Measurements from ENCODE around the gene ERP29. TPM values are rescaled to one million over a fixed set of nuclear protein-coding genes. Genes with fewer than 3 reads are reported as not detected.

Gene ERP29
- total RNA-seq, 4 donors from 2014 or later: 39.8 to 62.7 (median 49.1) TPM

GRCh38 chr12:112011685-112012084 is 1.5 kb upstream of the ERP29 start:
- peaks cover 3 to 26% (median 7%) of the 10 kb centered on the region in 4 donors for H3K4me1 ChIP-seq
- DNase-seq: no peak
- no peak for TF ChIP-seq POLR2A (IDR thresholded peaks at IDR 0.05)
- TF ChIP-seq, protein P1, sequence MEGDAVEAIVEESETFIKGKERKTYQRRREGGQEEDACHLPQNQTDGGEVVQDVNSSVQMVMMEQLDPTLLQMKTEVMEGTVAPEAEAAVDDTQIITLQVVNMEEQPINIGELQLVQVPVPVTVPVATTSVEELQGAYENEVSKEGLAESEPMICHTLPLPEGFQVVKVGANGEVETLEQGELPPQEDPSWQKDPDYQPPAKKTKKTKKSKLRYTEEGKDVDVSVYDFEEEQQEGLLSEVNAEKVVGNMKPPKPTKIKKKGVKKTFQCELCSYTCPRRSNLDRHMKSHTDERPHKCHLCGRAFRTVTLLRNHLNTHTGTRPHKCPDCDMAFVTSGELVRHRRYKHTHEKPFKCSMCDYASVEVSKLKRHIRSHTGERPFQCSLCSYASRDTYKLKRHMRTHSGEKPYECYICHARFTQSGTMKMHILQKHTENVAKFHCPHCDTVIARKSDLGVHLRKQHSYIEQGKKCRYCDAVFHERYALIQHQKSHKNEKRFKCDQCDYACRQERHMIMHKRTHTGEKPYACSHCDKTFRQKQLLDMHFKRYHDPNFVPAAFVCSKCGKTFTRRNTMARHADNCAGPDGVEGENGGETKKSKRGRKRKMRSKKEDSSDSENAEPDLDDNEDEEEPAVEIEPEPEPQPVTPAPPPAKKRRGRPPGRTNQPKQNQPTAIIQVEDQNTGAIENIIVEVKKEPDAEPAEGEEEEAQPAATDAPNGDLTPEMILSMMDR (IDR thresholded peaks at IDR 0.05): no peak
- peak overlapping the region; percentile 92 to 96 (median 95) for H3K27ac ChIP-seq
- peak overlapping the region; percentile 63 to 96 (median 83) for H3K4me3 ChIP-seq
- no peaks in the 10 kb centered on the region for H3K27me3 ChIP-seq
- H3K9me3 ChIP-seq: no peaks in the 10 kb centered on the region
- peaks cover 0 to 7% (median 0%) of the 10 kb centered on the region in 3 donors for H3K36me3 ChIP-seq

DNA sequence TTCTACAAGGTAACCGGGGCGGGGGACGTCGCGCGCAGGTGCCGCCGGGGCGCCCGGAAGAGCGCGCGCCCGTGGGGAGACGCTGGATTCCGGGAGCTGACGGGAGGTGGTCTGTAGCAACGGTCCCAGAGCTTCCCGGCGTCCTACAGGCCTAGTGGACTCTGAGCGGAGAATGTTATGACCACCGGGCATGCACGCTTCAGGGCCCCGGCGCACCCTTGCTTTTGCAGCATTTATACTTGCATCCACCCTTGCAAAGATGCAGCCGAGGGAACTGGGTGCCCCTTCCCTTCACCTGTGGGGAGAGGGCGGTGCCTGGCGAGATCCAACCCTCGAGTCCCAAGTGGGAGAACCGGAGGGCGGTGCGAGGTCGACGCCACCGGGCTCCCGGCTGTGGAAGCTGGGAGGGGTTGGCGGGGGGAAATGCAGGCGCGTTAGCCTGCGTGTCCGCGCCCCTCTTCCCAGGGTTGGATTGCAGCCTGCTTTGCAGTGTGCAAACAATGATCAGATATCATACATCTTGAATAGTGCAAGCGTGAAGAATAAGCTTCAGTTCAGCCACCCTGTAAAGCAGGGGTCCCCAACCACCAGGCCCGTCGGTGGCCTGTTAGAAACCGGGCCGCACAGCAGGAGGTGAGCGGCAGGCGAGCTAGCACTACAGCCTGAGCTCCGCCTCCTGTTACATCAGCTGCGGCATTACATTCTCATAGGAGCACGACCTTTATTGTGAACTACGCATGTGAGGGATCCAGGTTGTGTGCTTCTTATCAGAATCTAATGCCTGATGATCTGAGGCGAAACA is 576 bp downstream of the ERP29 start:
- TF ChIP-seq POLR2A (IDR thresholded peaks at IDR 0.05): peak in 1 of 2 donors; percentile 55
- TF ChIP-seq, protein P1 (IDR thresholded peaks at IDR 0.05): no peak
- Histone ChIP-seq H3K27ac (peak overlapping the region; percentile 92 to 96 (median 95)), H3K4me1 (peaks cover 3 to 26% (median 7%) of the 10 kb centered on the region in 4 donors), H3K4me3 (peak overlapping the region; percentile 80 to 96 (median 87)), H3K27me3 (no peaks in the 10 kb centered on the region), H3K36me3 (peaks cover 0 to 16% (median 0%) of the 10 kb centered on the region in 3 donors), H3K9me3 (no peaks in the 10 kb centered on the region)
- DNase-seq: peak; percentile 75 to 87 (median 79)

DNA sequence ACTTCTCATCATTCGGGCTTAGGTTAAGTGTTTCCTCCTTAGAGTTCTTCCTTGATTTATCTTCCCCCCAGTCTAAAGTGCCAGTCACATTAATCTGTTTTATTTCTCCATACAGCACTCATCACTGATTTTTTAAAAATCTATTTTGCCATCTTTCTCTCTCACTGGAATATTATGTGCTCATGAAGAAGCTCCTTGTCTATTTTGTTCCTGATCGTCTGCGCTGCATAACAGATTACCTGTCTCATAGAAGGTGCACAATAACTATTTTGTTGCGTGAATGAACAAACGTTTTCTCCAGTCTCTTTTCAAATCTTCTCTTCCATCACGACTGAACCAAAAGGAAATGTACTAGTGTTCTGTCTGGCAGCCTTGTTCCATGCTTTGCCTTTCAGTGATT is 2.7 kb downstream of the ERP29 start:
- H3K4me1 ChIP-seq: peaks cover 3 to 22% (median 7%) of the 10 kb centered on the region in 4 donors
- TF ChIP-seq POLR2A (IDR thresholded peaks at IDR 0.05): no peak
- TF ChIP-seq, protein P1 (IDR thresholded peaks at IDR 0.05): no peak
- peaks cover 0 to 36% (median 0%) of the 10 kb centered on the region in 3 donors for H3K36me3 ChIP-seq
- no peak for DNase-seq
- H3K27ac ChIP-seq: no peak overlapping the region
- H3K4me3 ChIP-seq: no peak overlapping the region
- no peaks in the 10 kb centered on the region for H3K27me3 ChIP-seq
- no peaks in the 10 kb centered on the region for H3K9me3 ChIP-seq

- no peak for DNase-seq
- Histone ChIP-seq H3K36me3 (peaks cover 0 to 45% (median 0%) of the 10 kb centered on the region in 3 donors), H3K4me1 (peaks cover 0 to 13% (median 4%) of the 10 kb centered on the region in 4 donors), H3K9me3 (no peaks in the 10 kb centered on the region), H3K27ac (no peak overlapping the region), H3K27me3 (no peaks in the 10 kb centered on the region), H3K4me3 (no peak overlapping the region)
- TF ChIP-seq POLR2A (IDR thresholded peaks at IDR 0.05): no peak
Measured at GRCh38 chr12:112017041-112017440, 3.8 kb downstream of the ERP29 start.

GRCh38 chr12:112018571-112019237 is 5.5 kb downstream of the ERP29 start:
- no peaks in the 10 kb centered on the region for H3K27me3 ChIP-seq
- no peaks in the 10 kb centered on the region for H3K9me3 ChIP-seq
- H3K27ac ChIP-seq: no peak overlapping the region
- no peak overlapping the region for H3K4me3 ChIP-seq
- TF ChIP-seq, protein P1 (IDR thresholded peaks at IDR 0.05): no peak
- no peak for TF ChIP-seq POLR2A (IDR thresholded peaks at IDR 0.05)
- peaks cover 0 to 9% (median 4%) of the 10 kb centered on the region in 4 donors for H3K4me1 ChIP-seq
- H3K36me3 ChIP-seq: peaks cover 0 to 60% (median 0%) of the 10 kb centered on the region in 3 donors
- DNase-seq: no peak
